SHP77 (cell line): ENCODE measurements around the gene RAB10.
"Not testable (repeated sequence)": the region's sequence is repeated elsewhere in the genome, so short reads cannot be mapped to it uniquely, and the experiment has no call there.

Source experiments
- DNase-seq, 2 experiments: peaks; one replicate each; lab custom pipeline; 2025; lab: John Stamatoyannopoulos, UW

RAB10 gene

GRCh38 chr2:26161926-26162325 is 128.0 kb downstream of the RAB10 start:
- no peak for DNase-seq

- DNase-seq: no peak
Measured at GRCh38 chr2:26162963-26163362, 129.1 kb downstream of the RAB10 start.

DNA sequence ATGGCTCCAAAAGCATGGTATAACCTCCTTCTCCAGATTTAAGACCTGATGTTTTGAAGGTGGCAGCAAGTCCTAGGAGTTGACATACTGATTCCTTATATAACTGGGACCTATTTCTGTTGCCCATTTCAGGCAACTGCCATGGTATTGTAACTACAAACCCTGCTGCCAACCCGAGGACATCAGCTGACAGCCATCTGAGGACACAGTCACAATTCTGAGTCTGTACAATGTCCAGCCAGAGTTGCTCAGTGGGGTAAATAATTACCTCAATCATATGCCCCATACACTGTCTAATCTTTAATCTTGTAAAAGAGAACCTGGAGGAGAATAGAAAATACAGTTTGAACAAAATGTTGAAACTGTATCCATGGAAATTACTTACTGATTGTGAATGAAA is 130.3 kb downstream of the RAB10 start:
- no peak for DNase-seq

DNA sequence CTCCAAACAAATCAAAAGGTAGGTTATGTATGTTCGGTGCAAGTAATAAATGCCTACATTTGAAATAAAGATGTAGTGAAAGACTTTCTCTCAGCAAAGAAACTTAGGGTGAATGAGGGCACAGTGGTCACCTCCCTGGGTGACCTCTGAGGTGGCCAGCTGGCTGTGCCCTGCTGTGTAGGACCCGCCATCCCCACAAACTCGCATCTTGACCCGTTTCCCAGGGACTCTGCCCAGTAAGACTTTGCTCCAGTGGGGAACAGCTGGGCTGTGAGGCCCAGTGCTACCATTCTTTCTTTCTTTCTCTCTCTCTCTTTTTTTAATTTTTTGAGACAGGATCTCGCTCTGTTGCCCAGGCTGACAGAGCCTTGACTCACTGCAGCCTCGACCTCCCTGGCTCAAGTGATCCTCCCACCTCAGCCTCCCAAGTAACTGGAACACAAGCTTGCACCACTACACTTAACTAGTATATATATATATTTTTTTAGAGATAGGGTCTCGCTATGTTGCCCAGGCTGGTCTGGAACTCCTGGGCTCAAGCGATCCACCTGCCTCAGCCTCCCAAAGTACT is 130.8 kb downstream of the RAB10 start:
- no peak for DNase-seq

- DNase-seq: no peak
Measured at GRCh38 chr2:26165403-26165802, 131.5 kb downstream of the RAB10 start.

DNA sequence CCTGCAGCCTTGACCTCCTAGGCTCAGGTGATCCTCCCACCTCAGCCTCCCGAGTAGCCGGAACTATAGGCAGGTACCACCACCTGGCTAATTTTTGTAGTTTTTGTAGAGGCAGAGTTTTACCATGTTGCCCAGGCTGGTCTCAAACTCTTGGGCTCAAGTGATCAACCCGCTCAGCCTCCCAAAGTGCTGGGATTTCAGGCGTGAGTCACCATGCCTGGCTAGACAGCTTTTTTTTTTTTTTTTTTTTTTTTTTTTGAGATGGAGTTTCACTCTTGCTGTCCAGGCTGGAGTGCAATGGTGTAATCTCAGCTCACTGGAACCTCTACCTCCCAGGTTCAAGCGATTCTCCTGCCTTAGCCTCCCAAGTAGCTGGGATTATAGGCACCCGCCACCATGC is 132.7 kb downstream of the RAB10 start:
- DNase-seq: not testable (repeated sequence)

- DNase-seq: no peak
Measured at GRCh38 chr2:26168785-26169184, 134.9 kb downstream of the RAB10 start.

DNA sequence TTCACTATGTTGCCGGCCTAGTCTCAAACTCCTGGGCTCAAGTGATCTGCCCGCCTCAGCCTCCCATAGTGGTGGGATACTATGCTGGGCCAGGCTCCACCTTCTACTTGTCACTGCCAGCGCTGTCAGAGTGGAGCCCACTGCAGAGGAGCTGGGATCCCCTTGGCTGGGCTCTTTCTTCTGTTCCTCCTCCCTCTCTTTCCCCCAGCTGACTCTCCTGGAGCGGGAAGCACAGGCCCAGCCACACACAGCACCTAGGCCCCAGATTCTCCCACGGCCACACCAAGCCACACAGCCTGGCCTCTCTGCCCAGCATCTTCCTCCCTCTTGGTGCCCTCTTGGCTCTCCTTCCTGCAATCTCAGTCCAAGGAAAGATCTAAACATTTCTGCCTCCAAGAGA is 135.3 kb downstream of the RAB10 start:
- no peak for DNase-seq

DNA sequence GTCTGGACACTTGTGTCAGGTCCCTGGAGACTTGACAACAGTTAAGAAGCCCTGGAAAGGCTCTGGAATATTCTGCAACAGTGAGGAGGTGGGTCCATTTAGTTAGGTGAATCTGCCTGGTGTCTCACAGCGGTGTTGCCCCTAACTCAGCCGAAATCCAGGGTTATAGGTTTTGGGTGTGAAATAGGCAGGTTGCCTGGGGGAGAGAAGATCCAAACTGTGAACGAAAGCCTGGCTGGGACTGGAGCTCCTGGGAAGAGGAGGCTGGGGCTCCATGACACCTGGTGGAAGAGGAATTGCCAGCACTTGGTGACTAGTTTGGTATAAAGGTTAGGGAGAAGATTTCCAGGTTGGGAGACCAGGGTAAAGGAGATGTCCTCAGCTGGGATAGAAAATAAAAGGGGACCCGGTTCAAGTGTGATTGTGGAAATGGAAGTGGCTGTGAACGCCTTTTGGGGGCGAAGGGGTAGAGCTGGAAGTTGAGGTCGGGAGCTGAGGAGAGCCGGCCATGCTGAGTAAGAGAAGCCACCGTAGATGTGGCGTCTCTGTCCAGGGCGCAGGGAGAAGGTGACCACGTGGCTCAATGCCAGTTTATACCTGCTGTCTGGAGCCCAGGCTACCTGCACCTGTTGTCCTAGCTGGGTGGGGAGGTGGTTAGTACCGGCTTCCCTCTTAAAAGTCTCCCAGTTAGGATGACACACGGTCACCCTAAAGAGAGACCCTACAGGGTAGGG is 136.0 kb downstream of the RAB10 start:
- DNase-seq: no peak

DNA sequence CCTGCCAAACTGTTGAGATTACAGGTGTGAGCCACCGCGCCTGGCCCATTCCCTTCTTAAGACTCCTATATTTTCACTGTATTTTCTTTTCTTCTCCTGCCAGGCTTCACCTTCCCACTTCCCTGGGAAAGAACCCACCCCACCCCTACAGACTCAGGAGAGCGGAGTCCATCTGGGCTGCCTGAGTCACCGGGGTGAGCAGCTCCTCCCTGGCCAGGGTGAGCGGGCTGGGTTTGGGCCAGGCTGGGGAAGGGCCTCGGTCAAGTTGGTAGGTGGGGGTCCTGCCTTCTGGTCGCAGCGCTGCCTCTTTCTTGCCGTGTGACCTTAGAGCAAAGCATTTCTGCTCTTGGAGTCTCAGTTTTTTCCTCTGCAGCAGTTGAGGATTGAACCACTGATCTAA is 136.9 kb downstream of the RAB10 start:
- no peak for DNase-seq

DNA sequence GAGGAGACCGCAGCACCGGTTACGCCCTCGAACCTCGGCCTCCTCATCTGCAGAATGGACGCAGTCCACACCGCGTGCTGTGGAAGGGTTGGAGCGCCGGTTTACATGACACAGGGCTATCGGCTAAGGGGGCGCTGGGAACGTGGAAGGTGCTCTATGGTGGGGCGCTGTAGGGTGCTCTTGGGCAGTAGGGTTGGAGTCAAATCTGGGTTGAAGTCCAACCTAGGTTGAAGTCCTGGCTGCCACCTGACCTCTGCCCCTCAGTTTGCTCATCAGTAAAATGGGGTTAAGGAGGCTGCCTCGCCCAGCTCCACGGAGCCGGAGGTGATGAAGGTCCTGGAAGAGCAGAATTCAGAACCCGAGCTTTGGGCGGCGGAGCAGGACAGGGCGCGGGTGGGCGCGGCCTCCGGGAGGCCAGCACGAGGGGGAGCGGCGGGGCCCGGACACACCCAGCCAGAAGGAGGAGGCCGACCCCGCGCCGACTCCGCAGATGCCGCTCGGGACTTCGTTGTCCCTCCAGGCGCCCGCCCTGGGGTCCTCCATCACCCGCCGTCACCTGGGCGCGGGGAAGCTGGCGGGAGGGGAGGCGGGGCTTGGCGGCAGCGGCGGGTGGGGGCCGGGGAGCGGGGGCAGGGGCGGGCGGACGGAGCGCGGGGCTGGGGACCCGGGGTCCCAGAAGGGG is 138.4 kb downstream of the RAB10 start:
- no peak for DNase-seq

- DNase-seq: no peak
Measured at GRCh38 chr2:26172871-26173775, 139.2 kb downstream of the RAB10 start, which contains the start of gene GAREM2. GAREM2 (plus strand) TSS chr2:26173088; CDS start chr2:26173221, 133 bp downstream.

GRCh38 chr2:26173776-26174482 is 140.0 kb downstream of the RAB10 start:
- DNase-seq: no peak

DNA sequence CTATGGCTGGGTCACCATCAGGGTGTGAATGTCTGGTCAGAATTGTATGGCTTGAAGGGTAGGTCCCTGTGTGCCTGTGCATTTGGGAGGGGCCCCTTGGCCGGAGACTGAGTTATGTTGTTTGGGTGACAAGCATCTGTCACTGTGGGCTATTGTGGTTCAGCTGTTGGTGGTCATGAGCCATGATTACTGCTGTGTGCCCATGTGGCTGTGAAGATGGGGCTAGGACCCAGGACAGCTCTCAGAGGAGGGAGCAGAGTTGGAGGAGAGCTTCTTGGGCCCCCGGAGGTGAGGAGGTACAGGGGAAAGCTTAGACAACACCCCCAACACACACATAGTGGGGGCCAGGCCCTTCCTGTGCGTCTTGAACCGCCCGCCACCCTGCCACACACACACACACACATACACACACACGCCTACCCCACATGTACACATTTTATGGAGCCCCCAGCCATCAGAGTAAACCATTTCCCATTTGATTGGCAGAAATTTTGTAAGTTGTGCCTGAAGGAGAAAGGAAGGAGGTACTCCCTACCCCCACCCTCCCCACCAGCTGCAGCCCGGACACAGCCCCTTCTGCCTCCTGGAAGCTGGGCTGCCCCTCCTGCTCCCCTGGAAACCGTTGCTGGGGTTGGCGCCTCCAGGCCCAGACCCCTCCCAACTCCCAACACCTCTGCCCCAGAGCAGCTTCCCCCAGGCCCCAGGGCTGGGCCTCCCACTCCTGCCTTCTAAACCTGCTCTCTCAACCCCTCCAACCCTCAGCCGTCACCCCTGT is 141.0 kb downstream of the RAB10 start:
- DNase-seq: no peak

- DNase-seq: no peak
Measured at GRCh38 chr2:26175466-26176278, 141.8 kb downstream of the RAB10 start.

DNA sequence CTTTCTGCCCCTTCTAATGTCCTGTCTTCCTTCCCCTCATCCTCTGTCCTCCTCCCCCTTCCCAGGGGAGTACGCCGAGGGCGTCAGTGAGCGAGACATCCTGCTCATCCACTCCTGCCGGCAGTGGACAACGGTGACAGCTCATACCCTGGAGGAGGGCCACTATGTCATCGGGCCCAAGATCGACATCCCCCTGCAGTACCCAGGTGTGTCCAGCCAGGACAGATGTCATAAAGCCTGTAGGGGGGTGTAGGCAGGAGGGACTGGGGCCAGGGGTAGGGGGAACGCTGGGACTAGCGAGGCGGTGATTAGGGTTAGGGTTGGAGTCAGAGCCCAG is 142.4 kb downstream of the RAB10 start:
- no peak for DNase-seq

DNA sequence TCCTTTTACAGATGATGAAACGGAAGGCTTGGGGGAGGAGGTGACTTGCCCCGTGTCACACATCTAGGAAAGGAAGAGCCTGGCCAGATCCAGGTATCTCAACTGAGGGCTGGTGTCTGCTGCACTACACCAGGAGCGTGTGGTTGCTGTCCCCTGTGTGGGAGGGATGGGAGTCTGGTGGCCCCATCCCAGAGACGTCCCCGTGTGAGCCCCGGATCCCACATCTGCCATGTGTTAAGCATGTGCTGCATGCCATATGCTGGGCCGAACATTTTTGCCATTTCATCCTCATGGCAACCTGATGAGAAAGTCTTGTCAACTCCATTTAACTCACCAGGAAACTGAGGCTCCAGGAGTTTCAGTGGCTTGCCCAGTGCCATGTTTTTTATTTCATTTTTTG is 143.2 kb downstream of the RAB10 start:
- DNase-seq: no peak

GRCh38 chr2:26178246-26178645 is 144.4 kb downstream of the RAB10 start:
- no peak for DNase-seq

- peak in 1 of 2 experiments; percentile 16 for DNase-seq
Measured at GRCh38 chr2:26178746-26179436, 145.0 kb downstream of the RAB10 start.
